Measurements from ENCODE around the gene CUBN. TPM values are rescaled to one million over a fixed set of nuclear protein-coding genes. Genes with fewer than 3 reads are reported as not detected.
A peak's percentile ranks its signal among the peaks of the same experiment; 100 is the strongest.

The CUBN gene
- total and polyA plus RNA-seq, 9 of the 15 experiments (the other 6 are each of a cell fraction or from before 2014, with no cell fraction given) = 0.04 to 0.33 (median 0.09) TPM

DNA sequence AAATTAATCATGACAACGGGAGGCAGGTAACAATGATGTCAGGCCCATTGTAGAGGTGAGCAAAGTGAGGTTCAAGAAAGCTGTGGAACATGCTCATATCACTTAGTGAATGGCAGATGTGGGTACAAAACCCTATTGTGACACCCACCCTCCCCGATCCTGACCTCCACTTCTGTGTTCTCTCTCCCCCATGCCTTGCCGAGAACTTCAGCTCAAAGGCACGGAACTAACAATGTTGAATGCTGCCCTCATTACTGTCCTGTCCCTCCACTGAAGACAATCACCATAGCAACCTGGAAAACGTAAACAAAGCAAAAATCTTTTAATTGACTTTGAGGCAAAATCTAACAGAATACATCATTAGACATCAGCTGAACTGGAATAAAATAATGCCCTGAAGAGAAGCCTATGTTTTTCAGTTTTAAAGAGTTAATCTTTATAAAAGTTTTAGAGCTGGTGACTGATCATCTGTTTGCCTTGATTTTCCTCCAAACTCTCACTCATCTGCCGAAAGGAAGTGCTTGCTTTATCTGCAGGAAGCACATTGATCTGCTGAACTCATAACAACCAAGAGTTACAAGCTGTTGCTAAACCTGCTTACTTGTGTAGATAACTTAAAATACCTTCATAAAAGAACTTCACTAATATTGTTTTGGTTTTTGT lies 133.6 kb downstream of the CUBN start (continued):
- TF ChIP-seq, protein P1, sequence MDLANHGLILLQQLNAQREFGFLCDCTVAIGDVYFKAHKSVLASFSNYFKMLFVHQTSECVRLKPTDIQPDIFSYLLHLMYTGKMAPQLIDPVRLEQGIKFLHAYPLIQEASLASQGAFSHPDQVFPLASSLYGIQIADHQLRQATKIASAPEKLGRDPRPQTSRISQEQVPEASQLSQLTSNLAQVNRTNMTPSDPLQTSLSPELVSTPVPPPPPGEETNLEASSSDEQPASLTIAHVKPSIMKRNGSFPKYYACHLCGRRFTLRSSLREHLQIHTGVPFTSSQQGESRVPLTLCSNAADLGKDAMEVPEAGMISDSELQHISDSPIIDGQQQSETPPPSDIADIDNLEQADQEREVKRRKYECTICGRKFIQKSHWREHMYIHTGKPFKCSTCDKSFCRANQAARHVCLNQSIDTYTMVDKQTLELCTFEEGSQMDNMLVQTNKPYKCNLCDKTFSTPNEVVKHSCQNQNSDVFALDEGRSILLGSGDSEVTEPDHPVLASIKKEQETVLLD (IDR thresholded peaks at IDR 0.05) = no peak; the same call in 1 of the 2 replicates
- no peak for TF ChIP-seq ZNF146 (CRISPR knock-in tag; IDR thresholded peaks at IDR 0.05; ENCODE audit: unreplicated experiment)
- no peak for TF ChIP-seq TFAM (CRISPR knock-in tag; conservative IDR thresholded peaks at IDR 0.05)
- TF ChIP-seq SAFB2 (IDR thresholded peaks at IDR 0.05; ENCODE audit: borderline replicate concordance, low read depth, low read length, severe bottlenecking) = no peak
- TF ChIP-seq SREBF1 (IDR thresholded peaks at IDR 0.05; ENCODE audit: borderline replicate concordance, low read depth, low read length) = no peak
- TF ChIP-seq, protein P2, sequence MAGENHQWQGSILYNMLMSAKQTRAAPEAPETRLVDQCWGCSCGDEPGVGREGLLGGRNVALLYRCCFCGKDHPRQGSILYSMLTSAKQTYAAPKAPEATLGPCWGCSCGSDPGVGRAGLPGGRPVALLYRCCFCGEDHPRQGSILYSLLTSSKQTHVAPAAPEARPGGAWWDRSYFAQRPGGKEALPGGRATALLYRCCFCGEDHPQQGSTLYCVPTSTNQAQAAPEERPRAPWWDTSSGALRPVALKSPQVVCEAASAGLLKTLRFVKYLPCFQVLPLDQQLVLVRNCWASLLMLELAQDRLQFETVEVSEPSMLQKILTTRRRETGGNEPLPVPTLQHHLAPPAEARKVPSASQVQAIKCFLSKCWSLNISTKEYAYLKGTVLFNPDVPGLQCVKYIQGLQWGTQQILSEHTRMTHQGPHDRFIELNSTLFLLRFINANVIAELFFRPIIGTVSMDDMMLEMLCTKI (IDR thresholded peaks at IDR 0.05; ENCODE audit: partially characterized antibody) = no peak
- TF ChIP-seq, protein P3, sequence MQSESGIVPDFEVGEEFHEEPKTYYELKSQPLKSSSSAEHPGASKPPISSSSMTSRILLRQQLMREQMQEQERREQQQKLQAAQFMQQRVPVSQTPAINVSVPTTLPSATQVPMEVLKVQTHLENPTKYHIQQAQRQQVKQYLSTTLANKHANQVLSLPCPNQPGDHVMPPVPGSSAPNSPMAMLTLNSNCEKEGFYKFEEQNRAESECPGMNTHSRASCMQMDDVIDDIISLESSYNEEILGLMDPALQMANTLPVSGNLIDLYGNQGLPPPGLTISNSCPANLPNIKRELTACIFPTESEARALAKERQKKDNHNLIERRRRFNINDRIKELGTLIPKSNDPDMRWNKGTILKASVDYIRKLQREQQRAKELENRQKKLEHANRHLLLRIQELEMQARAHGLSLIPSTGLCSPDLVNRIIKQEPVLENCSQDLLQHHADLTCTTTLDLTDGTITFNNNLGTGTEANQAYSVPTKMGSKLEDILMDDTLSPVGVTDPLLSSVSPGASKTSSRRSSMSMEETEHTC (IDR thresholded peaks at IDR 0.05) = no peak
- TF ChIP-seq, protein P4, sequence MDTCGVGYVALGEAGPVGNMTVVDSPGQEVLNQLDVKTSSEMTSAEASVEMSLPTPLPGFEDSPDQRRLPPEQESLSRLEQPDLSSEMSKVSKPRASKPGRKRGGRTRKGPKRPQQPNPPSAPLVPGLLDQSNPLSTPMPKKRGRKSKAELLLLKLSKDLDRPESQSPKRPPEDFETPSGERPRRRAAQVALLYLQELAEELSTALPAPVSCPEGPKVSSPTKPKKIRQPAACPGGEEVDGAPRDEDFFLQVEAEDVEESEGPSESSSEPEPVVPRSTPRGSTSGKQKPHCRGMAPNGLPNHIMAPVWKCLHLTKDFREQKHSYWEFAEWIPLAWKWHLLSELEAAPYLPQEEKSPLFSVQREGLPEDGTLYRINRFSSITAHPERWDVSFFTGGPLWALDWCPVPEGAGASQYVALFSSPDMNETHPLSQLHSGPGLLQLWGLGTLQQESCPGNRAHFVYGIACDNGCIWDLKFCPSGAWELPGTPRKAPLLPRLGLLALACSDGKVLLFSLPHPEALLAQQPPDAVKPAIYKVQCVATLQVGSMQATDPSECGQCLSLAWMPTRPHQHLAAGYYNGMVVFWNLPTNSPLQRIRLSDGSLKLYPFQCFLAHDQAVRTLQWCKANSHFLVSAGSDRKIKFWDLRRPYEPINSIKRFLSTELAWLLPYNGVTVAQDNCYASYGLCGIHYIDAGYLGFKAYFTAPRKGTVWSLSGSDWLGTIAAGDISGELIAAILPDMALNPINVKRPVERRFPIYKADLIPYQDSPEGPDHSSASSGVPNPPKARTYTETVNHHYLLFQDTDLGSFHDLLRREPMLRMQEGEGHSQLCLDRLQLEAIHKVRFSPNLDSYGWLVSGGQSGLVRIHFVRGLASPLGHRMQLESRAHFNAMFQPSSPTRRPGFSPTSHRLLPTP (IDR thresholded peaks at IDR 0.05; ENCODE audit: borderline replicate concordance, extremely low read depth, insufficient read length) = no peak
- TF ChIP-seq MAFG (tag; conservative IDR thresholded peaks at IDR 0.05) = no peak
- TF ChIP-seq, protein P5, sequence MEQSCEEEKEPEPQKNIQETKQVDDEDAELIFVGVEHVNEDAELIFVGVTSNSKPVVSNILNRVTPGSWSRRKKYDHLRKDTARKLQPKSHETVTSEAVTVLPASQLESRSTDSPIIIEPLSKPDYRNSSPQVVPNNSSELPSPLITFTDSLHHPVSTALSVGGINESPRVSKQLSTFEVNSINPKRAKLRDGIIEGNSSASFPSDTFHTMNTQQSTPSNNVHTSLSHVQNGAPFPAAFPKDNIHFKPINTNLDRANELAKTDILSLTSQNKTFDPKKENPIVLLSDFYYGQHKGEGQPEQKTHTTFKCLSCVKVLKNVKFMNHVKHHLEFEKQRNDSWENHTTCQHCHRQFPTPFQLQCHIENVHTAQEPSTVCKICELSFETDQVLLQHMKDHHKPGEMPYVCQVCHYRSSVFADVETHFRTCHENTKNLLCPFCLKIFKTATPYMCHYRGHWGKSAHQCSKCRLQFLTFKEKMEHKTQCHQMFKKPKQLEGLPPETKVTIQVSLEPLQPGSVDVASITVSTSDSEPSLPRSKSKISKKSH (CRISPR knock-in tag; IDR thresholded peaks at IDR 0.05) = no peak
- peak; percentile 67 for TF ChIP-seq DACH1 (IDR thresholded peaks at IDR 0.05; ENCODE audit: partially characterized antibody)
- TF ChIP-seq, protein P6, sequence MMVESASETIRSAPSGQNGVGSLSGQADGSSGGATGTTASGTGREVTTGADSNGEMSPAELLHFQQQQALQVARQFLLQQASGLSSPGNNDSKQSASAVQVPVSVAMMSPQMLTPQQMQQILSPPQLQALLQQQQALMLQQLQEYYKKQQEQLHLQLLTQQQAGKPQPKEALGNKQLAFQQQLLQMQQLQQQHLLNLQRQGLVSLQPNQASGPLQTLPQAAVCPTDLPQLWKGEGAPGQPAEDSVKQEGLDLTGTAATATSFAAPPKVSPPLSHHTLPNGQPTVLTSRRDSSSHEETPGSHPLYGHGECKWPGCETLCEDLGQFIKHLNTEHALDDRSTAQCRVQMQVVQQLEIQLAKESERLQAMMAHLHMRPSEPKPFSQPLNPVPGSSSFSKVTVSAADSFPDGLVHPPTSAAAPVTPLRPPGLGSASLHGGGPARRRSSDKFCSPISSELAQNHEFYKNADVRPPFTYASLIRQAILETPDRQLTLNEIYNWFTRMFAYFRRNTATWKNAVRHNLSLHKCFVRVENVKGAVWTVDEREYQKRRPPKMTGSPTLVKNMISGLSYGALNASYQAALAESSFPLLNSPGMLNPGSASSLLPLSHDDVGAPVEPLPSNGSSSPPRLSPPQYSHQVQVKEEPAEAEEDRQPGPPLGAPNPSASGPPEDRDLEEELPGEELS (CRISPR knock-in tag; IDR thresholded peaks at IDR 0.05; ENCODE audit: borderline replicate concordance) = no peak

Measured in K562 (cell line).